HG03135 (cell line): ENCODE results near the gene LRRK2.
"Not testable (repeated sequence)": the region's sequence is repeated elsewhere in the genome, so short reads cannot be mapped to it uniquely, and the experiment has no call there.

ENCODE experiments used
- ATAC-seq: cut with Tn5 transposase; IDR thresholded peaks from one replicate; pipeline ENCODE4 v1.9.1; 2021; ENCODE audit warnings: mild to moderate bottlenecking, moderate library complexity; ENCODE audit not compliant: unreplicated experiment

Gene LRRK2

DNA sequence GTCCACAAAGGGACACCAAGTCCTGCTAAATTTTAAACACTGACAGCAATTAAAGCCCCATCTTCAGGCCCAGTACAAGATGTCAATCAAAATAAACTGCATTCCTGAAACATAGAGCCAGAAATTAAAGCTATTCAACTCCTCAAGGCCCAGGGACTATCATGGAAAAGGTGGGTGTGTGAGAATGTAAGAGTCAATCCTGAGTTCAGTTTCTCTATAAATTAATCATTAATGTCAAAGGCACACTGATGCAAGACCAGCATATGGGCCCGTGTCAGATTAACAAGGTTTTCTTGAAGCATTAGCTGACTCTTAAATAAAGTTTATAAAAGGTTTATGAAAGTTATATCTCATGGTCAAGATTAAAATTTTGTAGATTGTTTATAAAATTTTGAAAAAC, 13.6 kb upstream of the LRRK2 start:
- ATAC-seq = not testable (repeated sequence)

DNA sequence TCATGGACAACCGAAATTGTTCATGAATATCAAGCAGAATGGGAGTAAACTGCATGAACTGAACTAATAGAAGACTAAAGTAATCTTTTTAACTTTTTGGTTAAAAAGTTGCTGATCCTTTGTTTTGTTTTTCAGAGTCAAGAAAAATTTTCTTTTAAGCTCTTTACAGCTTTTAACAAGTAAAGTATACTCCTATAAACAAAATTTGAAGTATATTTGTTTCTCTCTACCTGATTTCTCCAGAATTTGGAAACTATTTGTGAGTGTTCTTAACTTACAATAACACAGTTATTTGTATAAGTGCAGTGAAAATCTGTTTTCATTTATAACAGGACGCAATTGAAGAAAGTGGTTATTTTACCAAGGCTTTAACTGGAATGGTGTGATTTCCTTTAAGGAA, 12.2 kb upstream of the LRRK2 start:
- no peak for ATAC-seq

DNA sequence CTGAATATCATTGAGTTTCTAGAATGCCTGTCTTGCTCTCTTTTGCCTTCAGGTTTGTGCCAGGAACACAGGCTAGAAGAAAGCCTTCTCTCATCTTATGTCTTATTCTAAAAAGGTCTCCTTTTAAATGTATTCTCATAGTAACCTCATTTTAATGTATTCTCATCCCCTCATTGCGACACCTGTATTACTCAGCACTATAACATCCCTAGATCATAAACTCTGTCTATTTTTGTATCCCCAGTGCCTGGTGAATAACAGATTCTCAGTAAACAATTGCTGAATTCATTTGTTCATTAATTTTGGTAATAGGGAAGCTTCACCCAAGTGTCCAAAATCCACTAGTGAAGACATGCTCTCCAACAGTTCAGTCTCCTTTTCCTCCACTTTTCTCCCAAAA, 8.8 kb upstream of the LRRK2 start:
- ATAC-seq = no peak

DNA sequence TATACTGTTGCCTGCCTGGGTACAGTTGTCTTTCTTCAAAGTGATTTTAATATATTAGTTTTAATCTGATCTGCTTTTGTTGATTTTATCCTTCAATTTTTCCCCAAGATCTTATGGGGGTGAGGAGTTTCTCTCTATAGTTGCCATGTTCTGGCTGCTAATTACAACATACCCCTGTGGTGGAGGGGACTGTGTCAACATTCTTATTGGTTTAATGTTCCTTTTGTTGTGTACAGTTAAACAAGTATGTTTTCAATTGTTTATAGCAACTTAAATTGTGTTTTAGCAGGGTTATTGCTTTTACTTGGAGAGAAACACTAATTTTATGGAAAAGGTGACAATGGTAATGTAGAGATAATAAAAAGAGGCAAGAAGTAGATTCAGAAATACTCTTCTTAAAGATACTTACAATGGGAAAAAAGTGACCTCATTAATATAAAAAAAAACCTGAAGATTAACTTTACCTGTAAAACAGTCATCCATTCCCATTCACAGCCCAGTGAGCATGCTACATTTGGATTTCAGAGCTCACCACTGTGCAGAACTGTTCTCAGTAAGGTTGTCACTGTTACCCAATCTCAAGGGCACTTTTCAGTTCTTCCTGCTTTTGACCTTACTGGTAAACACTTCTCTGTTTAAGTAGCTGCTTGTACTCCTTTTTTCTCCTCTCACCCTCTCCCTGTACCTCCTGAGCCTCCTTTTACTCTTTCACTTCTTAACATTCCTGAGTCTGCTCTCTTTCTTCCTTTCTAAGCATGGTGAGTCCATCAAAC, 8.1 kb upstream of the LRRK2 start:
- ATAC-seq = no peak

DNA sequence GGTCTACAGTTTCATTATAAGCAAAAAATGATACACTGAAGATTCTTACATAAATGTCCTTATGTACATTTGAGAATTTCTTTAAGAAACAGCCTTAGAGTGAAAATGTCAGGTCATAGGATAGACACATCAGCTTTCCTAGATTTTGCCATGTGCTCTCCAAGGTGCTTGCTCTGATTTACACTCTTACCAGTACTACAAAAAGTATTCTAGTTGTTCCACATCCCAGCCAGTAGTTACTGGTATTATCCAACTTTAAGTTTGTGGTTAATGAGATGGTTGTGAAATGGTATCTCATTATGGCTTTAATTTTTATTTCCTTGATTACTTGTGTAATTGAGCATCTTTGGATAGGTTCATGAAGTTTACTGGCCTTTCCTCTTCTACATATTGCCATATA, 5.0 kb upstream of the LRRK2 start:
- ATAC-seq = no peak

DNA sequence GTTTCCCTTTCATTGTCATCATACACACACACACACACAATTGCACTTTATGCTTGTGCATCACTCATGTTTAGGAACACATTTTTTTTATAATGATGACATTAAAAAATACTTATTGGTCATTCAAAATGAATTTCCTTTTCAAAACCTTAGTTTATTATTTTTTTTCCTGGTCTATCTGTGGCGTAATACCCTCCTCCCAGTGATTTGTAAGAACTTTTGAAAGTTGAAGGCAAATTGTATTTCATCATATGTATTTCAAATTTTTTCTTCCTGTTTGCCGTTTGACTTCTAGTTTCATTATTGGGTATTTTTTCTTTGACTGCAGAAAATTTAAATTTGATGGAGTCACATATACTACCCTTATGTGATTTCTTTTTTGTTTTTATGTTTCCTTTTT, 2.5 kb upstream of the LRRK2 start:
- ATAC-seq = no peak

DNA sequence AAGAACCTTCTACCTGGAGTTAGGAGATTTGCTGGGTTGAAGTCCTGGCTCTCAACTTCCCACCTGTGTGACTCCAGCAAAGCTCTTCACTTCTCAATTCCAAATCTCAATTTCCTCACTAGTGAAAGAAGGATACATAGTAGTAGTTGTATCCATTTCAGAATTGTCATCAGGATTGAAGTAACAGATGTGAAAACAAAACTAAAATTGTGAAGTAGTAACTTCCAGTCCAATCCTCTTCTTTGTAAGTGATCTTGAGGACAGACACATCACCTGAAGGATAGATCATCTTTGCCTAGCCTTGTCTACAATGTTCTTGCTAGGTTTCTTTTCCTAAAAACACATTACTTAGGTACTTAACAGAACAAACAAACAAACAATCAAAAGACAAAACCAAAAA, 1.2 kb upstream of the LRRK2 start:
- ATAC-seq = no peak

DNA sequence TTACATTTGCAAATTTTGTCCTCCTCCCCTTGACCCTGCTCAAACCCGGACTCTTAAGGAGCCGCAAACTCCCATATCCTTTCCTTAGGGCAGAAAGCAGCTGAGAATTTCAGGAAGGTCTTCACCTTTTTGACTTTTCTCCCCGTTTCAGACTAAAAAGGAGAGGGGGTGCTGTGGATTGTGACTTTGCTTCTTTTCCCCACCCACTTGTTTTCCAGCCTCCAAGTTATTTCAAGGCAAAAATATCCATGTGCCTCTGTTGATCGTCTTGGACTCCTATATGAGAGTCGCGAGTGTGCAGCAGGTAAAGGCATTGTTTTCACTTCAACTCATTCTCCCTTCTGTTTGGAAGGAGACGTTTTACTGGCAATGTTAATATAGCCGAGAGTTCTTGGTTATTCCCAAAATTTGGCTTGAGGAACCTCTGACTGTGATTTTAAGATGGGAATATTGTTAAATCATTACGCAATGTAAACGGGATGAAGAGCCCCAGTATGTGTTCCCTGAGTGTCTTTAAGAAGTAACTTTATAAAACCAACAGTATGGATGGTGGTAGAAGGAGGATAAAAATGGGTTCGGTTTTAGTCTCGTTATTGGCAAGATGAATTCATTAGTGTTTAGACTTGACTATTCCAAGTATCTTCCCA, 663 bp downstream of the LRRK2 start:
- ATAC-seq = no peak

DNA sequence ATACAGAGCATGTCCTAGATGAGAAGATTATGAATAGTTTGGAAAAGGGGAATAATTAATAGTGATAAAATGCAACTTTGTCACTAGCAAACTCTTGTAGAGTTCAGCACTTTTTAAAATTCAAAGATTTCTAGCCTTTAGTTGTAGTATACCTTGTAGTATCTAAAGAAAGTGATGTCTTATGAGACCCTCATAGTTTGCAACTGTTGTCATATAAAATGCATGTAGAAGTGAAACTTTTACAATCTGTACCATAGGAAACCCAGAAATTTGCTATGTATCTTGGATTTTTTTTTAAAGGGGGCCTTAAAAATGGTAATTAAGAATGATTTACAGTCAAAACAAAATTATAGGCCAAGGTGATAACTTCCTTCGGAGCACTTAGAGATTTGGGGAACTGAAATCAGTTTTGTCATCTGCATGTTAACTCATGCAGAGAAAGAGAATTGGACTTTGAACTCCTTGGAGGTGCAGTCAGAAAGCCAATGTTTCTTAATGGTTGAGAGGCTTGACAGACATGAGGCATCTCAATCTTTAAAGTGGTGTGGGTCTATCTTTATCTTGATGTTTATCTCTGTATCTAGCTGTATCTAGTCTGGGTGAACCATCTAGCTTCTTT, 1.3 kb downstream of the LRRK2 start:
- peak; percentile 68 for ATAC-seq

DNA sequence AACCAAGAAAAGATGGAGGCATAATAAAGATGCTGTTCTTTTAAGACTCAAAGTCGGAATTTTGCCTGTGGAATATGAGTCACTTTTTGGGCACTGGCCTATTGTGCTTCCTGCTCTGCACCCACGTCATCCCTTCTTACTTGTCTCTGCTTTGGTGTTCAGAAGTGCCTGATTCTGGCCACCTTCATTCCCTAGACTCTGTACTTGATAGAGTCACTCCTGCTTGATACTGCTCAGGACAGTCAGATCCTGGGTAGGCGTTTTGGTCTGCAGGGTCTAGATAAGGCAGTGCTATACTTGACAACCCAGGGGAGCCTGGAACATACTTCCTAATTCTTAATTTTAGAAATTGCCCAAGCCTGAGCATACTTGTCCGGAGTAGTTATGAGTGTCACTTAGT, 1.9 kb downstream of the LRRK2 start:
- peak; percentile 27 for ATAC-seq

DNA sequence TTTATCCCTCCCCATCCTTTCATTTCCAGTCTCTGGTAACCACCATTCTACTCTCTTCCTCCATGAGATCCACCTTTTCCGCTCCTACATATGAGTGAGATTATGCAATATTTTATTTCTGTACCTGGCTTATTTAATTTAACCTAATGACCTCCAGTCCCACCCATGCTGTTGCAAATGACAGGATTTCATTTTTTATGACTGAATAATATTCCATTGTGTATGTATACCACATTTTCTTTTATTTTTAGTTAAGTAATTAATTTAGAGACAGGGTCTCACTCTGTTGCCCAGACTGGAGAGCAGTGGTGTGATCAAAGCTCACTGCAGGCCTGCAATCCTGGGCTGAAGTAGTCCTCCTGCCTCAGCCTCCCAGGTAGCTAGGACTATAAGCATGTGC, 2.6 kb downstream of the LRRK2 start:
- ATAC-seq = no peak

DNA sequence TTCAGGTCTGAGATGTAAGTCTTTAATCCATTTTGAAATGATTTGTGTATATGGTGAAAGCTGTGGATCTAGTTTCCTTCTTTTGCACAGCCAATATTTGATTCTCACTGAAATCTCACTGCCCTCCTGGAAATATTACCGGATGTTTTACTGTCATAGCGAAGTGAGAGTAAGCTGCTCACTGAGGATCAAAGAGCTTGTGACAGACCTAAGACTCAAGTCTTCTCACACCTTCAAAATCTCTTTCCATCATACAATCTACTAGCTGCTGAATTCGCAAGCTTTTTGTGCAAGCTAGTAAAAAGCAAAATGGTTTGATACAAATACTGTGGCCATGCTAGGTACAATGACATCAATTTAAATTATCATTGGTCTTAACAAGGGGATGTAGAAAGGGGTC, 3.9 kb downstream of the LRRK2 start:
- no peak for ATAC-seq

DNA sequence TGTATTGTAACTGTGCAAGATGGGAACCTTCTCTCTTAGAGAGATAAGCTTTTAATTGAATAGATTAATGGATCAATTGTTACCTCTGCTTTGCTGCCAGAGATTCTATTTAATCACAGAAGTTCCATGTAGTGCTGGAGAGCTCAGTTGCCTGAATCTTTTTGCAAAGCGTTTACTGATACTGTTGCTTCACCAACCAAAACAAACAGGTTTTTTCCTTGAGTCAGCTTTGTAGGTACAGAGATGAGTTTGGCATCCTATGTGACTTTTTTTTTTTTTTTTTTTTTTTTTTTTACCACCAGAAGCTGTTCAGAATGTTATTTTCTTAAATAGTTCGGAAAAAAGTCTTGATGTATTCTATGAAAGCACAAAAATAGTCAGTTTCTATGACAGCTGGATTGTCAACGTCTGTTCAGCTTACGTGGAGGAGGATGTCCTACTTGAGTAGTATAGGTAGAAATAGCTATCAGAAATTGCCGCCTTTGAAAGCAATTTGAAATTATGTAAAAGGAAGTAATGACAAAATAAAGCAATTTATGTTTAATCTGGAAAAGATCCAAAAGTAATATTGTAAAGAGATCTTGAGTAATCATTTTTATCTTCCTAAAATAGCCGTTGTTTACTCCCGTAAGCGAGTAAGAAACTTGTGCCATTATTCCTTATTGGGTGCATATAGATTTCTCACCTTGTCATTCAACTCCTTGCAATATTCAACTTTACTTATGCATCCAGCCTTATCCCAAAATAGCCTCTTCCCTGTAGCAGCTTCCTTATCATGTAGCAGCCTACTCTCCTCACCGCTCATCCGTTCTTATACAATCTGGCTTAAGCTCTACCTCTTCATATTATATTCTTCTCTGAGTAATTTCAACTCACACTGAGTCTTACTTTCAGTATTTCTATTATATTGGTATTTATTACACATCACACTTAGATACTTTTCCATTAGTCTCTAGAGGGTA, 5.2 kb downstream of the LRRK2 start:
- ATAC-seq = no peak

DNA sequence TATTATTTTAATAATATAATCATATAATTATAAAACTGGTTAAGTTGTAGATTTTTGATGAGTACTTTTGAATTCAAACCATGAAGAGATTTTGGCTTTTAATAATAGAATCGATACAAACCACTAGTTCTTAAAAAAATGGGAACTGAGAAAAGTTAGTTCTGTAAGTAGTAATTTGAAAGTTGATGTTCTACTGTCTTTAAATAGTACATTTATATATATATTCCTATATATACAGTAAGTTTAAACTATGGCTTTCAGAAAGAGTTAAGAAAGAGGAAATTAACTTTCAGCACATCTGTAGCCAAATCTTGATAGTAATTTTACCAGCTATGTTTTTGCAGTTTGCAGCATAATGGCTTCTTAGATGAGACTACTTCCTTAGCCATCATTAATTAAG, 7.8 kb downstream of the LRRK2 start:
- ATAC-seq = peak; percentile 45

DNA sequence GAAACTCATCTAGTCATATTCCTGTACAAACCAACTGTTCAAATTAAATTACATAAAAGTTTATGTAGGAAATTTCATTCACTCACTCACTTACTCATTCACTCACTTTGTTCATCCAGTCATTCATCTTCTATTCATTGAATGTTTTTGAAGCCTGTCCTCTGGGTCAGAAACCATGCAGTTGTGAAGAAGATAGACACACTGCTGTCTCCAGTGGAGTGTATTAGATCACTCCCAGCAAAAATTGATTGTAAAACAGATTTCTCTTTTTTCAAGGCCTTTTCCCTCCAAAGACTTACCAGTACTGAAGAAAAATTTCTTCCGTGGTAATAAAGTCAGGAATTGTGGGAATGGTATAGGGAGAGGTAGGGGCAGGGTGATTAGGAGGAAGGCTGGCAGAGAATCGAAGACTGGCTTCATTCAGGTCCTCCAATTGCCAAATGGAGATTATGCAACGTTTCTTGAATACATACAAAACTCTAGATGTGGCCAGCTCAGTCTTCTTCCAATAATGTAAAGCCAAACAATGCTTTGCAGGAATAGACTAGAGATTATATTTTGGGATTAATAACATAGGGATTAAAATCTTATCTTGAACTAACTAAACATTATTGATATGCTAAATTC, 9.1 kb downstream of the LRRK2 start:
- no peak for ATAC-seq

DNA sequence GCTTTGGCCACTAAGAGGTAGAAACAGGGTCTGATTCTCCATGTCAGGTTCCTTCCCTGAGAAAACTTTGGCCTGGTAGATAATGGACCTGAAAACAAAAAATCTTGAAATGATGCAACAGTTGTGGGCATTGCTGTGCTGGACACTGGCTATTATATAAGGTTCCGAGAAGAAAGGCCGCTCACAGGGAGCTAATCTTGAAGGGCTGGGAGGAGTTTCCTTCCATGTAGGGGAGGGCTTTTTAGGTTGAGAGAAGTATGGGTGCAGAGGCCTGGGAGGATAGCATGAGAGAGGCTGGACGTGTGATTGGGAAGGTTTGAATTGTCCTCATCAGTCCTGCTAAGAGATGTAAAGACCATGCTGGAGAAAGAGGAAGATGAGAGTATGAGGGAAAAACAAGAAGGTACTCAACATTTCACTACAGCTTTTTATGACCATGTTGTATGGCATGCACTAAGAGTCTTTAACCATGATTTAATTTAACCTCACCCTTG, 11.6 kb downstream of the LRRK2 start:
- ATAC-seq = no peak

DNA sequence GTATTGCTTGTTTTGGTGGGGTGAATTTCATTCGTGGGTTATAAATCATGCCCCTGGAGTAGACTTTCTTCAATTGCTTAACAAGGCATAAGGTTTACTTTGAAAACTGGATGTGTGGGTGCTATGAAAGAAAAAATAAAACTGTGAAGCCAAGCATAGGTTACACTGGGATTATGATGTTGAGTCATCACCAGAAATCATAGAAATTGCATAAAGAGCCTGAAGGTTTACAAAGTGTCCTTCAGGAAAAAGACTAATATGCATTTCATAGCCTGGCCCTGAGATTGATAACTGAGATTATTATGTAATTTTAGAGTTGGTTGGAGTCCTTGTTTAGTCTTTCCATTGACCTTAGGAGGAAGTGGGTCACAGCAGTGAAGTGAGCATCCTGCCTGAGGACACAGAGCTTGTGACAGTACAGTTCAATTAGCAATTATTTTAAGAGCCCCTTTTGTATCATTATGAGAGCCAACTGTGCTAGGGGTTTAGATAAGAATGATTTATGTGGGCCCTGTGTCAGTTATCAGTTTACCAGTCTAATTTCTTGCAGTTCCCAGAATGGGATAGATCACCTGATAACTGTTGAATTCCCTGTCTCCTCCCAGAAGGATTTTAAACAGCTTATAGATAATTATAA, 13.6 kb downstream of the LRRK2 start:
- no peak for ATAC-seq

DNA sequence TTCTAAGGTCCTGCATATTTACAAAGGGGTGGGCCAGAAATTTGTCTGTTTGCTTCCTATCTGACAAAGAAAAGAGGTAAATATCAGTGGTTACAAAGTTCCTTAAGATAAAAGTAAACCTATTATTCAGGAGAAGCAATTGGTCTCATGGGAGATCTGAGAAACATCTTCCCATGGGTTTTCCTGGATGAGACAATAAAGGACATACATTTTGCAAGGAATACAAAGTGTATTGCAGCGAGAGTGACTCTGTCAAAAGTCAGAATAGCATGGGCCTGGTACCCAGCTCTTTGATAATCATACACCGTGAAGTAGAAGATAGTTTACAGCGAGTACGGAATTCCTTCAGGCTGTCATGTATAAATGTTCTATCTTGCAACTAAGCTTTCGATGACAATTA, 14.2 kb downstream of the LRRK2 start:
- no peak for ATAC-seq

DNA sequence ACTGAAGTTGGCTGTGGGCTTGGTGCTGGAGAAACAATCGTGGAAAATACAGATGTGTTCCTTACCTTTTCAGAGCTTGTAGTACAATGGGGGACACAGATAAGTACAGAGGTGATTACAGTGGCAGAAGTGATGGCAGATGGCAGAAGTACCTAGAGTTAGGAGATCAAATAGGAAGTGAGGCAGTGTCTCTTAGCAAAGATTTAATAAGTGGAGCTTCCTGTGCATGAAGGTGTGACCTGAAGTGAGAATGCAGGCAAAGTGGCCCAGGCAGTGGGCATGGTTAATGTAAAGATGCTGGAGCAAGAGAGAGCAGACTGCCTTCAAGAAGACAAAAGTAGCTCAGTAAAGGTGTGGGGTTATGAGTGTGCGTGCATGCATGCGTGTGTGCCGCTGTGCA, 16.0 kb downstream of the LRRK2 start:
- ATAC-seq = no peak

DNA sequence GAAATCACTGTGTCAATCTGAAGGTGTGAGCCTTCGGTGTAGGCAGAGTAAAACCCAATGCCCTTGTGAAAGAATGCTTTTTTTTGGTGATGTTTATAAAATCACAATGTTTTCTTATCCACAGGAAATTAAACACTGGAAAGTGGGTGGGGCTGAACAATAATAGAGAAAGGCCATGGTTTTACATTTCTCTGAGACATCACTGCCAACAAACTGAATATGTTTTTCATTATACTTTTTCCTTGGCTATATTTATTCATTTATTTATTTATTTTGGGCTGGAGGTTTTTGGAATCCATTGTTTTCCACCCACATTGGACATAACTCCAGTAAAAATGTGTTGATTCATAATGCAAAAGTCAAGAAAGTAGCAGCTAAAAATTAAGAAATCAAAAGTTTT, 16.9 kb downstream of the LRRK2 start:
- ATAC-seq = no peak
